Naive thymus-derived CD4-positive, alpha-beta T cell (primary cell): ENCODE measurements around the gene DTD1. TPM values are rescaled to one million over a fixed set of nuclear protein-coding genes. Genes with fewer than 3 reads are reported as not detected.

Experiments used
- ATAC-seq: fragments of 150-1000 bp; cut with Tn5 transposase; 2 replicates; pipeline ENCODE4 v1.10.0; 2021; ENCODE audit warnings: mild to moderate bottlenecking, moderate library complexity
- CTCF ChIA-PET: fragments of 350-600 bp; sonication (Branson Sonifier 250); formaldehyde crosslinking; loops from one replicate; lab custom pipeline; 2021; ENCODE audit warnings: antibody characterized with exemption; lab: Charles Lee
- POLR2A ChIA-PET: fragments of 350-600 bp; sonication (Branson Sonifier 250); formaldehyde crosslinking; loops from one replicate; lab custom pipeline; 2021; ENCODE audit warnings: antibody characterized with exemption, inconsistent platforms; lab: Charles Lee
- DNase-seq, 9 donors: peaks; one replicate each; pipeline versions ENCODE4 v3.0.0 to v3.0.0-alpha.2; 2020 to 2022; ENCODE audit warnings: mixed read lengths in 1 of 9
- H3K27ac ChIP-seq: one replicate; pipeline ENCODE4 v1.7.0; 2013; ENCODE audit warnings: mild to moderate bottlenecking, low read depth, low read length, moderate library complexity
- H3K27me3 ChIP-seq, 2 donors: one replicate each; pipeline ENCODE4 v1.7.0; 2013; ENCODE audit warnings: low read length in 2 of 2, mild to moderate bottlenecking in 2 of 2, moderate library complexity in 2 of 2; ENCODE audit not compliant: control insufficient read depth in 2 of 2, insufficient read depth in 2 of 2
- H3K36me3 ChIP-seq, 3 experiments: 1 replicate in 2 of 3; 2 replicates in 1 of 3; pipeline ENCODE4 v1.7.0; 2013; ENCODE audit warnings: low read length in 3 of 3, mild to moderate bottlenecking in 3 of 3, moderate library complexity in 1 of 3; ENCODE audit not compliant: insufficient read depth in 3 of 3, control insufficient read depth in 2 of 3
- H3K4me1 ChIP-seq, 2 donors: one replicate each; pipeline ENCODE4 v1.7.0; 2013; ENCODE audit warnings: low read length in 2 of 2, mild to moderate bottlenecking in 2 of 2, moderate library complexity in 1 of 2; ENCODE audit not compliant: control insufficient read depth in 2 of 2, insufficient read depth in 2 of 2
- H3K4me3 ChIP-seq: 2 replicates; pipeline ENCODE4 v1.7.0; 2013; ENCODE audit warnings: mild to moderate bottlenecking, low read length
- H3K9me3 ChIP-seq, 3 experiments: 1 replicate in 2 of 3; 2 replicates in 1 of 3; pipeline ENCODE4 v1.7.0; 2013; ENCODE audit warnings: low read length in 3 of 3; ENCODE audit not compliant: control insufficient read depth in 2 of 3
- H3K27ac Mint-ChIP-seq, 9 donors: one replicate each; pipeline ENCODE4 v1.8.0; 2020 to 2022; ENCODE audit warnings: mixed read lengths in 9 of 9, mild to moderate bottlenecking in 8 of 9, moderate library complexity in 5 of 9, inconsistent platforms in 2 of 9
- H3K27me3 Mint-ChIP-seq, 5 donors: one replicate each; pipeline ENCODE4 v1.8.0; 2021 to 2022; ENCODE audit warnings: mixed read lengths in 5 of 5, mild to moderate bottlenecking in 1 of 5
- H3K36me3 Mint-ChIP-seq, 5 donors: one replicate each; pipeline ENCODE4 v1.8.0; 2020 to 2022; ENCODE audit warnings: mixed read lengths in 5 of 5, mild to moderate bottlenecking in 3 of 5, inconsistent platforms in 1 of 5
- H3K4me1 Mint-ChIP-seq, 7 donors: one replicate each; pipeline ENCODE4 v1.8.0; 2020 to 2022; ENCODE audit warnings: mixed read lengths in 7 of 7, mild to moderate bottlenecking in 3 of 7, inconsistent platforms in 1 of 7
- H3K4me3 Mint-ChIP-seq, 10 donors: one replicate each; pipeline ENCODE4 v1.8.0; 2020 to 2022; ENCODE audit warnings: mild to moderate bottlenecking in 10 of 10, mixed read lengths in 10 of 10, moderate library complexity in 6 of 10, inconsistent platforms in 2 of 10
- H3K9me3 Mint-ChIP-seq, 11 donors: one replicate each; pipeline ENCODE4 v1.8.0; 2020 to 2022; ENCODE audit warnings: mixed read lengths in 11 of 11, mild to moderate bottlenecking in 4 of 11, inconsistent platforms in 1 of 11, moderate library complexity in 1 of 11
- intact Hi-C, 2 donors: fragments of 100-400 bp; cut with micrococcal nuclease; formaldehyde crosslinking; loops; one replicate each; pipeline ENCODE4 v1.15.1; 2023
- polyA plus RNA-seq, 2 donors: library from polyadenylated mRNA; unstranded; fragments of 300-500 nt; fragmentation: Illumina TruSeq; gene quantifications; one replicate each; pipeline ENCODE4 v1.2.3, GENCODE V29; 2021
- total RNA-seq, 6 experiments: library from RNA in 5 of 6; stranded (reverse) in 5 of 6; gene quantifications; 1 replicate in 5 of 6; 2 replicates in 1 of 6; pipeline ENCODE4 v1.2.3 and lab custom pipeline; 2021 to 2026

Gene DTD1
- total and polyA plus RNA-seq, 7 experiments from 2014 or later: 12.7 to 42.5 (median 16.6) TPM

DNA sequence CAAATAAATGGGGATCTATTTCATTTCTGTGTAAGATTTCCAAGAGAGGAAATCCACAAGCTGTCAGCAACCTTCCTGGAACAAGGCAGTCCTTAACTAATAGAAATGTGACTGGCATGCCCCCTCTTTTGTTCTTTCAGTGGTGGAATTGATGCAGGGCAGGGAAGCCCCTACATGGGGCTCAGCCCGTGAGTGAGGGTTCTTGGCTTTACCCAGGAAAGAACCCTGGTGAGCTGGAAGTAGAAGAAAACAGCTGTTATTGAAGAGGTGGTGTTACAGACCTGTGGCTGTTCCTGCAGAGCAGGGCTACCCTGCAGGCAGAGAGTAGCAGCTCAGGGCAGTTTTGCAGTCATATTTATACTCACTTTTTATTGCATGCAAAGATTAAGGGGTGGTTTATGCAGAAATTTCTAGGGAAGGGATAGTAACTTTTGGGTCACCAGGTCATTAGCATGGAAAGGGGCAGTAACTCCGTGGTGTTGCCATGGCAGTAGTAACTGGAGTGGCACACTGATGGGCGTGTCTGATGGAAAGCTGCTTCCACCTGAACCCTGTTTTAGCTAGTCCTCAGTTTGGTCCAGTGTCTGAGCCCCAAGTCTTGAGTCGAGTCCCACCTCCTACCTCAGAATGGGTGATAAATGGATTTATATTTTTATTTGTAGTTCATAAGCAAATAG, 137.1 kb downstream of the DTD1 start:
- H3K27me3 Mint-ChIP-seq: no peaks in the 10 kb centered on the region
- no peak overlapping the region for H3K4me3 Mint-ChIP-seq
- Histone ChIP-seq H3K27ac (no peak overlapping the region), H3K9me3 (no peaks in the 10 kb centered on the region), H3K4me1 (no peaks in the 10 kb centered on the region), H3K36me3 (no peaks in the 10 kb centered on the region), H3K27me3 (no peaks in the 10 kb centered on the region), H3K4me3 (no peak overlapping the region)
- H3K27ac Mint-ChIP-seq: no peak overlapping the region
- H3K9me3 Mint-ChIP-seq: peaks cover 0 to 6% (median 0%) of the 10 kb centered on the region in 11 donors
- ChIA-PET POLR2A (no interaction called here), CTCF (interaction anchor here (1.1 kb wide), 1 partner anchor 9 kb away, joined by 6 read pairs; no protein-coding TSS in a partner anchor)
- DNase-seq: no peak
- H3K36me3 Mint-ChIP-seq: peaks cover 0 to 28% (median 9%) of the 10 kb centered on the region in 5 donors
- no peak for ATAC-seq
- peaks cover 6 to 29% (median 15%) of the 10 kb centered on the region in 7 donors for H3K4me1 Mint-ChIP-seq
- intact Hi-C loops: no loop called here

DNA sequence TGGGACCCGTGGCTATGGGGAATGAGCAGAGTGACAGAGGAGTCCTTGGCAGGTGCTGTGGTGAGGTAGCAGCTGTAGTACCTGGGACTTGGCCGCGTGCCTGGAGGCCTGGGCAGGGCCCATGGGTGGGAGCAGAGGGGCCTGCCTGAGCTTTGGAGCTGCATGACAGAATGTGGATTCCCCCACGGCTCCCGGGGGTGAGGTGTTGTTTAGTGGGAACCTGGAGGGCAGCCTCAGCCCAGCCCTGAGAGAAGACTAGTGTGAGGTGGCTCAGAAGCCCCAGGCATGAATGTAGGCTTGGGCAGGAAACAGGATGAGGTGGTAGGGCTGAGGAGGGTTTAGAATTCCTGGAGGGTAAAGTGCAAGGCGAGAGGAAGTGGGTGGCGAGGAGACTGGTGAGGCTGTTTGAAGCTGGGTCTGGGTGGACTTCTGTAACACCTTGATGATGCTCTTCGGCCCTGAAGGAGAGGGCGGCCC, 139.2 kb downstream of the DTD1 start:
- Mint-ChIP-seq H3K4me1 (peaks cover 6 to 43% (median 15%) of the 10 kb centered on the region in 7 donors), H3K9me3 (no peaks in the 10 kb centered on the region), H3K27me3 (no peaks in the 10 kb centered on the region), H3K27ac (no peak overlapping the region), H3K36me3 (peaks cover 0 to 17% (median 0%) of the 10 kb centered on the region in 5 donors), H3K4me3 (no peak overlapping the region)
- Histone ChIP-seq H3K4me1 (no peaks in the 10 kb centered on the region), H3K9me3 (no peaks in the 10 kb centered on the region), H3K27me3 (no peaks in the 10 kb centered on the region), H3K27ac (no peak overlapping the region), H3K36me3 (no peaks in the 10 kb centered on the region), H3K4me3 (no peak overlapping the region)
- intact Hi-C loops: no loop called here
- DNase-seq: no peak
- ChIA-PET POLR2A (no interaction called here), CTCF (no interaction called here)
- ATAC-seq: no peak

DNA sequence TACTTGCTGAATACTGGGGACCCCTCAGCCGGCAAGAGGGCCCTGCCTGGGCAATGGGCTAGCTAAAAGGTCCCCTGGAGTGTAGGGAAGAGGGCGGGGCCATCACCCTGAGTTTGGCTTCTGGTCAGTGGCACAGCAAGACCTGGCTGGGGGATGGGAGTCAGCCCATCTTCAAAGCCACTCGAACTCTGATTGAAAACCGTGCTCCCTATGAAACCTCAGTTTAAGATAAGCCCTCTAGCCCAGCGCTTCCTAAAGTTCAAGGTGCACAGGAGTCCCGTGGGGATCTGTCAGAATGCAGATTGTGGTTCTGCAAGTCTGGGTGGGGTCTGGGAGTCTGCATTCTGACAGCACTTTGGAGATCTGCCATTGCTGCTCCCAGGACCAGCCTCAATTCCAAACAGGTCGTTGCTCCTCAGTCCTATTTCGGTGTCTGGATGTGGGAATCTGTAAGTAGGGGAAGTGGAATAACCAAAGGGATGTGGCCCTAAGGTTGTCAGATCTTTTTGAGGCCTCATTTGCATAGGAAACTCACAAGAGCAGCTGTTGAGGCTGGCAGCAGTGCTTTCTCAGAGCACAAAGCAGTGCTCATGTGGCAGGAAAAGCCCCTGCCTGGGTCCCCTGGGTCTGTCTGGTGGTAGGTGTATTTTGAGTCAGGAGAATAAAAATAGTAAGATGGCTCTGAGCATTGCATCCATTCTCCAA, 140.5 kb downstream of the DTD1 start:
- no peaks in the 10 kb centered on the region for H3K9me3 Mint-ChIP-seq
- ATAC-seq (no peak), DNase-seq (no peak)
- Histone ChIP-seq H3K27ac (no peak overlapping the region), H3K9me3 (no peaks in the 10 kb centered on the region), H3K36me3 (no peaks in the 10 kb centered on the region), H3K27me3 (no peaks in the 10 kb centered on the region), H3K4me3 (no peak overlapping the region), H3K4me1 (no peaks in the 10 kb centered on the region)
- peaks cover 0 to 16% (median 0%) of the 10 kb centered on the region in 5 donors for H3K36me3 Mint-ChIP-seq
- peaks cover 6 to 43% (median 15%) of the 10 kb centered on the region in 7 donors for H3K4me1 Mint-ChIP-seq
- H3K27me3 Mint-ChIP-seq: no peaks in the 10 kb centered on the region
- H3K4me3 Mint-ChIP-seq: no peak overlapping the region
- POLR2A ChIA-PET: no interaction called here
- CTCF ChIA-PET: interaction anchor here (0.6 kb wide), 1 partner anchor 24 kb away, joined by 3 read pairs; no protein-coding TSS in a partner anchor
- H3K27ac Mint-ChIP-seq: no peak overlapping the region
- intact Hi-C loops: no loop called here

DNA sequence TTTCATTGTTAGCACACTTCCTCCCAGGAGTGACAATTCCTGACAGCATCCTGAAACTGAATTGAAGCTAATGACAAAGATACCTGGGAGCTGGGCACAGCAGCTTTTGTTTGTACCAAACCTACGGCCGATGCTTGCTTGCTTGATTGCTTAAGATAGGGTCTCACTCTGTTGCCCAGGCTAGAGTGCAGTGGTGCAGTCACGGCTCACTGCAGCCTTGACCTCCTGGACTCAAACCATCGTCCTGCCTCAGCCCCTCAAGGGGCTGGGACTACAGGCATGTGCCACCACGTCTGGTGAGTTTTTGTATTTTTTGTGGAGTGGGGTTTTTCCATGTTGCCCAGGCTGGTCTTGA, 141.0 kb downstream of the DTD1 start:
- Histone ChIP-seq H3K27me3 (no peaks in the 10 kb centered on the region), H3K36me3 (no peaks in the 10 kb centered on the region), H3K27ac (no peak overlapping the region), H3K9me3 (no peaks in the 10 kb centered on the region), H3K4me1 (no peaks in the 10 kb centered on the region), H3K4me3 (no peak overlapping the region)
- intact Hi-C loops: no loop called here
- no peaks in the 10 kb centered on the region for H3K27me3 Mint-ChIP-seq
- peaks cover 6 to 43% (median 15%) of the 10 kb centered on the region in 7 donors for H3K4me1 Mint-ChIP-seq
- ChIA-PET CTCF (no interaction called here), POLR2A (no interaction called here)
- ATAC-seq (no peak), DNase-seq (no peak)
- no peak overlapping the region for H3K4me3 Mint-ChIP-seq
- no peak overlapping the region for H3K27ac Mint-ChIP-seq
- peaks cover 0 to 16% (median 0%) of the 10 kb centered on the region in 5 donors for H3K36me3 Mint-ChIP-seq
- H3K9me3 Mint-ChIP-seq: no peaks in the 10 kb centered on the region

DNA sequence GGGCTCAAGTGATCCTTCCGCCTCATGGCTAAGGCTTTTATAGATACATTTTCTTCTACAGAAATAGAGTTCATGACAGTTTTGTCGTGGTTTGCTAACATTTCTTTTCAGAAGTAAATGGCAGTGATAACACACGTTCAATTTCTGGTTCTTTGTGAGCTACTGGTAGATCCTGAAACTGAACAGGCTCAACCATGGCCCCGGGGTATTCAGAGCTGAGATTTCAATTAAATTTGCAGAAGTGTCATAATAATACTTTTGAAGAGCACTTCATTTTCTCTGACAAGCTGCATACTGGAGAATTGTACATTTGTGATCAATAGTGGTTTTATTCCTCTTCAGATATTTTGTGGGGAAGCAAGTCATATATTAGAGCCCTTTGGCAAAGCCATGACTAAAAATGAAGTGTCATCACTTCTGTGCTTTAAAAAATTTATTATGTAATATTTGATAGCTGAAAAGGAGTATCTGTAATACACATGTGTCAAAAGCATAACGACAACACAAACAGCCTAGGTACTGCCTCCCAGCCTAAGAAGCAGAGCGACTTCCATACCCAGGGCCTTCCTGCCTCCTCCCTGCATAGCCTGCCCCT, 141.5 kb downstream of the DTD1 start:
- no peaks in the 10 kb centered on the region for H3K36me3 ChIP-seq
- Mint-ChIP-seq H3K27ac (no peak overlapping the region), H3K4me3 (no peak overlapping the region), H3K27me3 (no peaks in the 10 kb centered on the region), H3K4me1 (peaks cover 6 to 43% (median 15%) of the 10 kb centered on the region in 7 donors), H3K36me3 (peaks cover 0 to 16% (median 4%) of the 10 kb centered on the region in 5 donors), H3K9me3 (no peaks in the 10 kb centered on the region)
- no peaks in the 10 kb centered on the region for H3K9me3 ChIP-seq
- CTCF ChIA-PET: no interaction called here
- no peaks in the 10 kb centered on the region for H3K4me1 ChIP-seq
- DNase-seq (no peak), ATAC-seq (no peak)
- no peak overlapping the region for H3K4me3 ChIP-seq
- POLR2A ChIA-PET: no interaction called here
- intact Hi-C loops: no loop called here
- H3K27me3 ChIP-seq: no peaks in the 10 kb centered on the region
- H3K27ac ChIP-seq: no peak overlapping the region

DNA sequence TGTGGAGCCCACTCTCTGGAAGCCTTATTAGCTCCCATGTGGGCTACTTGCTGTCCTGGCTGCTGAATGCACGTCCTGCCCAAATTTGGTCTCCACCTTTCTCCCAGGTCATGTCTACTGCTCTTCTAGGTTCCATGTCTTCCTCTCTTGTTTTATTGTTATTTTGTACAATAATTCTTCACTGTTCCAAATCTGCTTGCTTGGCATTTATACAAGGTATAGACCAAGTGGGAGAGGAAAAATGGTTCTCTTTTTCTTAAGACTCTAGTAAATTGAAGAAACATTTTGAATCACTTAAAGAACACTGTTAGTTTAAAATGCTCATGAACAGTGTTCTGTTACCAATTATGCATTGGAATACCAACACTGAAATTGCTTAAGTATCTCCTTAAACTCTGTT, 144.1 kb downstream of the DTD1 start:
- Histone ChIP-seq H3K9me3 (no peaks in the 10 kb centered on the region), H3K4me3 (no peak overlapping the region), H3K36me3 (no peaks in the 10 kb centered on the region), H3K4me1 (no peaks in the 10 kb centered on the region), H3K27ac (no peak overlapping the region), H3K27me3 (no peaks in the 10 kb centered on the region)
- Mint-ChIP-seq H3K36me3 (peaks cover 0 to 23% (median 9%) of the 10 kb centered on the region in 5 donors), H3K4me1 (peaks cover 4 to 30% (median 13%) of the 10 kb centered on the region in 7 donors), H3K9me3 (no peaks in the 10 kb centered on the region), H3K4me3 (no peak overlapping the region), H3K27me3 (no peaks in the 10 kb centered on the region), H3K27ac (peak overlapping the region in 1 of 9 donors; percentile 41)
- ChIA-PET CTCF (interaction anchor here (0.6 kb wide), 1 partner anchor 14 kb away, joined by 3 read pairs; no protein-coding TSS in a partner anchor), POLR2A (no interaction called here)
- intact Hi-C loops: no loop called here
- ATAC-seq (no peak), DNase-seq (no peak)
